HG03442 (cell line): Measurements from ENCODE around the gene ATP8A2.

Experiments used
- ATAC-seq: cut with Tn5 transposase; IDR thresholded peaks from one replicate; pipeline ENCODE4 v1.9.1; 2021; ENCODE audit warnings: mild to moderate bottlenecking, moderate library complexity; ENCODE audit not compliant: unreplicated experiment

The ATP8A2 gene

DNA sequence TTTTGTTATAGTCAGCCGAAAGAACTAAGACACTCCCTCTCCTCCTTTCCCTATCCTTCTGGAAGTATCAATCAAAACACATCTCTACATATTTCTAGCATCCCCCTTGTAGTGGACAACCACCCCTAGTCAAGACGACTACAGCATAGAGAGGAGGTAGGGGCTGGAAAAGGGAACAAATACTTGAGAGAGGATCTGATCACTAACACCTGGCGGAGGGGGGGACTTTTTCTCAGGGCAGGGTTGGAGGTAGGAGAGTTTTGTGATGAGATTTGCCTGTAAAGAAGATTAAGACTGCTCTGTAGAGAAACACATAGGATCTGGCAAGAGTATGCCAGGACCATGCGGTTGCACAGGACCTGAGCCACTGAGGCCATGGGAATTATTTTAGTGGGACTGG lies 471.9 kb downstream of the ATP8A2 start:
- ATAC-seq = no peak

DNA sequence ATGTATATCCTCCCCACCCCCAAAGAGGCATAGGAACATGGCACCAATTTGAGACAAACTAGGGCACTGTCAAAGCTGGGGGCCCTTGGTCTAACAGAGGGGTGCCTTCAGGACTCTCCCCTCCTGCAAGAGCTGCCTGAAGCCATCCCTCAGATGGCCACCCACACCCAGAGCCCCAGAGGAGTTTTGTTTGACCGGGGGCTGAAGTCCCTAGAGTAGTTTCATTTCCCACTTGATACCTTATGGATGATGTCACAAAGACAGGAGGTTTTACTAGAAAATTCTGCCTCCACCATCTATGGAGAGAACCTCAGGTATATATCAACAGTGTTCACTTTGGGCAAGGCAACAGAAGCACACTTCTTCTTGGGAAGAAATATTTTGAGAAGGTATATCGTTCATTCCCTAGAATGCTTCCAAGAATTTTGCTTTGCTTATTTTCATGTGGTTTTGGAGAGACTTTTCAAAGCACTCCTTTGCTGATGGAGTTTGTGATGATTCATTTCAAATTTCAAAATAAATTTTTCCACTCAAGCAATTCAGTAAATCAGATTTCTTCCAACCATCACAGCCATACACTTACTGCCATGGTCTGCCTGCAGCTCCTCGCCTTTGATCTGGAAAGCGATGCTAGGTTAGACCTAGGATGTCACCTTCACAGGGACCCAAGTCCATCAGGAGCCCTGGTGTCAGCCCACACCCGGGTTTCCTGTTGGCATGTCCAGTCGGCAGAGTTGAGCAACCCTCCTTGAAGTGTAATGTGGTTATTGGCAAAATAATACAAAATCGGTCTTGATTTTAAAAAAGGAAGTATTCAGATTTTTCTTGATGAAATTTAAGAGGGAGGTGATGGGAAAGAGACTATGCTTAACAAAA lies 473.0 kb downstream of the ATP8A2 start:
- ATAC-seq = no peak

DNA sequence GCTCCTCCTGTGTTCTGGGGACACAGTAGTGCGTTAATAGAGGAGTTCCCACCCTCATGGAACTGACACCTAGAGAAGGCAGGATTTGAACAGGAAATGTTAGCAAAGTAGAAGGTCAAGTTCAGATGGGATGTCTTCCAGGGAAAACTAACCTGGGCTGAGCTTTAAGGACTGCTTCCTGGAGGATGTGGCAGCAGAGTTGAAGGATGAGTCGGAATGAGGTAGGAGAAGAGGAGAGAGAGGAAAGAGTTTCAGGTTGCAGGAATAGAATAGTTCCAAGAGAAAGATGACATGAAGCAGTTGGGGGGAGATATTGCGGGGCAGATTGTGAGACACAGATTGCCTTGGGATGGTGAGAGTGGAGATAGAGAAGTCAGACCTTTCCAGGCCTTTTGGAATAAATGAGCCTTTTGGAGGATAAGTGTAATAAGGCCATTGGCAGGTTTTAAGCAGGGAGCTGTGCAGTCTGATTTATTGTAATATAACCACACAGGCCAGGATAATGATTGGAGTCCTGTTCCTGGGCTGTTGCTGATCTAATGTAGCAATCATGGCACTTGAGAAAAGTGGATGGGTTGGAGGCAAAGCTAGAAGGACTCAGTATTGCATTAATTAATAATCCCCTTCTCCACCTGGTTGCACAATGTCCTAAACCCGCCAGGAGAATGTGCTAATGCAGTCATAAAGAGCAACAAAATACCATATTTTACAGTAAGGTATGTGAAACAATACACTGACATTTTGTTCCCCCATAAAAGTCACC lies 474.6 kb downstream of the ATP8A2 start:
- no peak for ATAC-seq

DNA sequence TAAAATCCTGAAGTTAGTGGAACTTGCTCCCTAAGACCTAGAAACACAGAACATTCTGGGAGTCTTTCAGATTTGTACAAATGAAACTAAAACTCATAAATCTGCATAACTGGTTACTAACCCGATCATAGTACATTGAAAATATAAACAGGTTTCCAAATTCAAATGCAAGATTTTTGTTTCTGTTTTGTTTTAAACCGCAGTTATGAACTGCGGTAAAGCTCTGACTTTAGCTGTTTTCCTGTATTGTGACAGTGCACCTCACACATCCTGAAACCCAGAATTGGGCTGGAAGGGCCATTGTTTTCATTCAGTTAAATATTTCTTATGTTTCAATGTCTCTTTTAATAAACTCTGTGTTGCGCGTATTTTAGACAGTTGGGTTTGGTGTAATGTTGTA lies 475.4 kb downstream of the ATP8A2 start:
- ATAC-seq = peak; percentile 49

DNA sequence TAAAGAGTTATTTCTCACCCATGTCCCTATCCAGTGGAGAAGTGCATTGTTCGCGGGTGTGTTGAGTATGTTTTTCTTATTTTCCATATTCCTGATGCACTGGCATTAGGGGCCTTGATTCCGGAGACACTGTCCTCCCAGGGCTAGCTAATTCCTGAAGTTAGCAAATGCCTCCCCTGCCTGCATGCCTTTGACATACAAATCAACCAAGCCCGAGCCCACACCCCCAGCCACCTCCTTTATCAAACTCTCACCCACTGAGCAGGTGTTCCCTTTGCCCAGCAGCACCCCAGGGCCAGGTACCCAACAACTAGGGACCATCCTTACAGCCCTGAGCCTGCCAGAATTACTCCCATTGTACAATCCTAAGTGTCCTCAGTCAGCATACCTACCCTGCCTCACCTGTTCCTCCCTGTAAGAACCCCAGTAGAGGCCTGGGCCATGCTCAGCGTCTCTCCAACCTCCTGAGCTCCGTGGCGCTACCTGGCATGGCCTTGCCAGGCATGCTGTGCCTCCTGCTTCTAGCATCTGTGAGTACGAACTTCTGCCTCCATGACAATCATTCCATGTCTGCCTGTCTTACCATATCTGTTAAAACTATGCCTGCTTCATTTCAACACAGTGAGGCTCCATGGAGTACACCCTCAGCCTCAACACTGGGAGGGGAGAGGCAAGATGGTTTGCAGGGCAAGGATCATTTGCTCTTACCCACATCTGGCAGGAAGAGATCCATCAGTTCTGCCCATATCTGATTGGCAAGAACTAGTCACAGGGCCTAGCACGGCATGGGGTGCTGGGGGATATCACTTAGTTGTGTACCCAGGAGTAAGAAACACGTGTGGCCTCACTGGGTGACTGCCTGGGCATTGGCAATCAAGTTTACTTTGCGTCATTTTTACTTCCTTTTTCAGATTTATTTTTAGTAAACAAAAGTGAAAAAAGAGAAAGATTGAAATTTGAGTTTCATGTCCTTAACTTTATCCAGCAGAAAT lies 476.2 kb downstream of the ATP8A2 start:
- ATAC-seq = no peak

DNA sequence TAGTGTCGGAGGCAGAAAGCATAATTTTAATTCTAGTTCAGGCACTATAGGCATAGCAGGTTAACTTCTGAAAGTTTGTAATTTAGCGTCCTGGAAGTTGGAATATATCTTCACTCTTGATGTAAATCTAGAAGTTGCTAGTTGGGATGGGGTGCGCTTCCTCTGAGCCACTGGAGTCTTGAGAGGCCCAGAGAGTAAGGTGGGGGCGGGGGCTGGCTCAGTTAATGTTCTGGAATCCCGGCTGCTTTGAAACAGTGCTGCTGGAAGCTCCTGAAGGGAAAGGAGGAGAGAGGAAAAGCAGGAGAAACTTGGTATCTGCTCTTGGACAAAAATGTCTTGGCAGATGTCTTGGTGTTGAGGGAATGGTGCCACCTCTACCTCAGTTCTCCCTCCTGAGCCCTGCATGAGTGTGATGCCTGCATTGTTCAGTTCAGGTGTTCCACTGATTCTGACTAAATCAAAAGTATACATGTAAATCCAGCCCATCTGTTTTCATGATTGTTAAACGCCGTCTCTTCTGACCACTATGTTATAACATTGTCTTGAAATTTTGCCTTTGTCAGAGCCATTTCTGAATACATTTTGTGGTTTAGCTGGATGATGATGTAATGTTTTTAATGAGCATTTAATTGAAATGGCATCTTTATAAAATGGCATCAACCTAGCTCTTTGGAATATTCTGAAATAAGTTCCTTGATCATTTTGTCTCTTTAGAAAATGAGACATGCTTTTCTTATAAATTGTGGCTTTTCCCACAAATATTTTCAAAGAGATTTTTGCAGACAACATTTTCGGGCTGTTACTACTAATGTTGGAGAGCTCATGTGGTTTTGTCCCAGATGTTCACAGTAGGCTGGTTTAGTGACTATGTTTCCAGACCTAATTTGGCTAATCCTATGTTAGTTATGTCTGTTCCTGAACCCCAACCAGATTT lies 477.3 kb downstream of the ATP8A2 start:
- no peak for ATAC-seq

DNA sequence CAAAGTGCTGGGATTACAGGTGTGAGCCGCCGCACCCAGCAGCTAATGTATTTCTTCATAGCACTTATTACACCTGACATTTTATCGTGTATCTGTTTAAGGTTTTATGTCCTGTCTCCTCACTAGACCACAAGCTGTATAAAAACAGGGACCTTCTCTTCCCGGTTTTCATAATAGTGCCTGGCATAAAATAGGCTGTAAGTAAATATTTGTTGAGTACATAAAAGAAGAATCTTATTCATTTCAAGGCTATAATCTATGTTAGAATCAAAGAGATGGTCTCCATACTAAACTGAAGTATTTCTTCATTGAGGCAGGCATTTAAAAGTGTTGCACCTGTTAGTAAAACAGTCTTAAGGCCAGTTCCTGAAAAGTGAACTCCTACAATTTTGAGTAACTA lies 486.1 kb downstream of the ATP8A2 start:
- ATAC-seq = no peak

DNA sequence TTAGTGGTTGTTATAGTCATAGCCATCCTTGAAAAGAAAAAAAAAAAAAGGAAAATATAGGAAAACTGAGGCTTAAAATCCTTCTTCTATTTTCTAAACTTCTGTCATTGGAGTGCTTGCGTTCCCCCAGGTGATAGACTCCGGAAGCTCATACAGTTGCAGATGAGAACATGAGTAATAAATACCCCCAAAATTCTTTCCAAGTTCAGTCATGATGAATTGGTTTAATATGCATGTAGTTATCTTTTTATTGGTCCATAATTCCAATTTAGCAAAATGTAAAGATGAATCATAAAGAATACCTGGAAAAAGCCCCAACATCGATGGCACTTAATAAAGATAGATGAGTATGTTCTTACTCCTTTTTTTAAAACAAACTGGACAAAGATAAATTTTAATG lies 487.8 kb downstream of the ATP8A2 start:
- ATAC-seq = no peak

DNA sequence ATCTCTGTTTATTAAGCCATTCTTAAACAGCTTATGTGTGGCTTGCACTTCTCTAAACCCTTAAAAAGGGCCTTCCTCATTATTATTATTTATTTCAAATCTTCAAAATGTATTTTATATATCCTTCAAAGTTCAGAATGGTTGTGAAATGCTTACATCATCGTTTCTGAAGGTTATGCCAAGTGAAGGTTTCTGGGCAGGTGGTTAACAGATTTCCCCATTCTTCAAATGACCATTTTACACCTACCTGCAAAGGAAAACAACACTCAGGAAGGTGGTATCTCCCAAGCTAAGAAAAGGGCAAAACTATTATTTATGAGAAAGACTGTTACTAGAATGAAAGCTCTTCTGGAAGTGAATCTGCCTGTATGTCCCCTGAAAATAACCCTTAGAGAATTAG lies 488.5 kb downstream of the ATP8A2 start:
- no peak for ATAC-seq

DNA sequence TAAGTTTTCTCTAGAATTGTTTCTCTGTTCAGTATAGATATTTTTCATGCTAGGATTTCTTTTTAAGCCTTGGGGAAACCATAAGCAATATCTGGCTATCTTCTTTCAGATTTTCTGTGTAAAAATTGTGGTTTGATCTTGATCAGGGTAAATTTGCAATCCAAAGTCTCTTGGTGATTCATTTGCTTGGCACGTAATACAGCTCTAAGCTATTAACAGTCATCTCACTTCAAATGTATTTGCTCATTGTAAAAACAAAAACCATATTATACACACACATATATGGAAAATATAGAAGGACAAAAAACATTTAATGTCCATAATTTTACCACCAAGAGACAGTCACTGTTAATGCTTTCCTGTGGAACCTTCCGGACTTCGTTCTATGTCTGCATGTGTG lies 489.1 kb downstream of the ATP8A2 start:
- no peak for ATAC-seq

DNA sequence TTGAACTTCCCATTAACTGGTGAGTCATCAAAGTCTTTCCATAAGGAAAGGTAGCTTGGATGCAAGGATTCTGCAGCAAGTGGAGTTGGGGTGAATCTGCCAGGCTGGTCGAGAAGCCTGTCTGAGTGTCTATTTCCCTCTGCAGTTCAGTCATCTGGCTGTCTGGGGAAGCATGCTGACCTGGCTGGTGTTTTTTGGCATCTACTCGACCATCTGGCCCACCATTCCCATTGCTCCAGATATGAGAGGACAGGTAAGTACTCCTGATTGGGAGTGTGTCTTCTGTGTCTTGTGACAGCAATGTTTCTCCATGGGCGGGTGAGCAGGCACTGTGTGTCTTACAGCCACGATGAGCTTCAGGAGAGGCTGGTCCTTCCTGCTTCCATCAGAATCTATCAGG lies 490.4 kb downstream of the ATP8A2 start:
- no peak for ATAC-seq

DNA sequence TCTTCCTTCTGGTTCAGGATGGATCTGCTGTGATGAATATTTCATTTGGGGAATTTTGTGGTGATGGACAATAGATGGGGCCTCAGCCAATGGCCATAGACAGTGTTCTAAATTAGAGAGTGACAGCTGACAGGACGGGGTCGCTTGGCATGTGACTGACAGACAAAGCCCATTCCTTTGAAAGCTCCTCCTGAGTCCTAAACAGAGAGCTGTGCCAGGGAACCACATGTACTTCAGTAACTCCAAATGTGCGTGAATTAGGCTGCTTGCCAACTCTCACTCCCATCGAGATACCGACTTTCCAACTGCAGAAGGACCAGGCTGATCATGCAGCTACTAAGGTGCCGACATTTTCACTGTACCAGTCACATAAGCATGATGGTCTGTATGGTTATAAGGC lies 492.3 kb downstream of the ATP8A2 start:
- no peak for ATAC-seq

DNA sequence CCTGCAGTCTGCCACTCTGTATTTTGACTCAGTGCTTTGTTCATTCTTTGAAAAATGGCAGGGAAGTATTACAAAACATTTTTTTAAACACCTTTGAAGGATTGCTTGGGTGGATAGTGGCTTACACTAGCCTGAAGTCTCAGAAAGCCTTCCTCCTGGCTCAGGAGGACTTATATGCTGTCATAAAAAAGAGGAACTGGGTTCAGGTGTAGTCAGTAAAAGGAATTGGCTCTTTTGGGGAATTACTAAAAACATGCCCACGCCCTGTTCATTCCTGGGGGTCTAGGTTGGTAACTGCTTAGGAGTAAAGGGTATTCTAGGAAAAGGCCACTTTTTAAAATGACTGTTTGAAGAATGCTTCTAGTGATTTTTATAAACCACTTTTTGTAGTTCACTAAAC lies 493.2 kb downstream of the ATP8A2 start:
- no peak for ATAC-seq

DNA sequence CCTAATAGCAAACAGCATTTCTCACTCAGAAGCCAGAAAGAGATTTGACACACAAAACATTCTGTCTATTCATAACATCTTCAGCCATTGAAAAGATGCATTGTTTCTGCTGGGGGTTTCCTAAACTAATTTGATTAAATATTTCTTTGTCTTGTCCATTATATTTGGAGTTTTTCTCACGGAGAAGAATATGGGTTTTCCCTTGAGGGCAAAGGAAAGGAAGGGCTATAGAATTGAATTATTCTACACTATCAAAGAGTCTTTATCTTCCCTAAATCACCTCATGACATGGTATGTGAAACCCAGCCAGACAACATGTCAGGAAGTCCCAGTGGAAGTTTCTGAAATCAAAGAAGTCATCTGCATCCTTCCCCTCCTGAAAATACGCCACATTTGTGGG lies 493.6 kb downstream of the ATP8A2 start:
- no peak for ATAC-seq

DNA sequence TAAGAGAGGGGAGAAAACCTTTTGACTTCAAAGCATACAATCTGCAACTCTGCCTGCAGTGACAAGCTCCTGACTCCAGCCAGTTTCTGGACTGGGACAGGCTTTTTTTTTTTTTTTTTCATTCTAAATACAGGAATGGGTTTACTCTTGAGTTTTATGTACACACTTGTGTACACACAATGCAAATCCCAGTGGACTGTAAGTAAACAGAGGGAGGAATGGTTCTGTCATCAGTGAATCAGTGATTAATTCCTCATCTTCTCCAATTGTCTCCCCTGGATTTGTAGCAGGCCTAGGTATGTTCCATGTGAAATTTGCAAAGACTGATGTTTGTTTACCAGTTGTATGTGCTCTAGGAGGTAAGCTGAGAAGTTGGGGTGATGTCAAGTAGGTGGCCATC lies 495.3 kb downstream of the ATP8A2 start:
- ATAC-seq = no peak

DNA sequence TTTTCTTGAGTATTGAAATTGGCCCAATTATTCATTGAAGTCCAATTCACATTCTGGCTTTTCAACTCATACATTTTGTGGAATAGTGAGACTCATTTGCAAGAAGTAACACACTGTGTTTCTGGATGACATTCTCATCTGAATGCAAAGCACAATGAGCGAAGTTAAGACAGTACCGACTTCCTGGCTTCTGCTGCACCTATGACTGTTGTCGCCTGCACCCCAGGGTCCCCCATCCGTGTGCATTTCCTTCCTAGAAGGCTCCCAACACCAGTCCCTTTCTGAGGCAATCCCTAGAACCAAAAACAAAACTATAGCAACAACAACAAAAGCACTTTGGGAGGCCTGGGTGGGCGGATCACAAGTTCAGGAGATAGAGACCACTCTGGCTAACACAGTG lies 496.7 kb downstream of the ATP8A2 start:
- ATAC-seq = no peak

DNA sequence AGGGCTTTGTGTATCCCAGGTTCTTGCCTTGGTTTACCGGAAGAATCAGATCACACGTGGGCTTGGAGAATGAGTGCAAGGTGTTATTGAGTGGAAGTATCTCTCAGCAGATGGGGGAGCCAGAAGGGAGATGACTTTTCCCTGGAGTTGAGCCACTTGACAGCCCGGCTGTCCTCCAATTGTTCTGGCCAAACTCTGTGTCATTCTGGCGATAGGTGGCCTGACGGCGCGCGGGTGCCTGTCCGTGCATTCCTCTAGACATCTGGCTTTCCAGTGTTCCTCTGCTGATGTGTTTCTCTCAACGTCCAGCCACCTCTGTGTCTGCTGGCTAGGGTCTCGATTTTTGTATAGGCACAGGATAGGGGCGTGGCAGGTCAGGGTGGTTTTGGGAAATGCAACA lies 498.2 kb downstream of the ATP8A2 start:
- ATAC-seq = no peak

DNA sequence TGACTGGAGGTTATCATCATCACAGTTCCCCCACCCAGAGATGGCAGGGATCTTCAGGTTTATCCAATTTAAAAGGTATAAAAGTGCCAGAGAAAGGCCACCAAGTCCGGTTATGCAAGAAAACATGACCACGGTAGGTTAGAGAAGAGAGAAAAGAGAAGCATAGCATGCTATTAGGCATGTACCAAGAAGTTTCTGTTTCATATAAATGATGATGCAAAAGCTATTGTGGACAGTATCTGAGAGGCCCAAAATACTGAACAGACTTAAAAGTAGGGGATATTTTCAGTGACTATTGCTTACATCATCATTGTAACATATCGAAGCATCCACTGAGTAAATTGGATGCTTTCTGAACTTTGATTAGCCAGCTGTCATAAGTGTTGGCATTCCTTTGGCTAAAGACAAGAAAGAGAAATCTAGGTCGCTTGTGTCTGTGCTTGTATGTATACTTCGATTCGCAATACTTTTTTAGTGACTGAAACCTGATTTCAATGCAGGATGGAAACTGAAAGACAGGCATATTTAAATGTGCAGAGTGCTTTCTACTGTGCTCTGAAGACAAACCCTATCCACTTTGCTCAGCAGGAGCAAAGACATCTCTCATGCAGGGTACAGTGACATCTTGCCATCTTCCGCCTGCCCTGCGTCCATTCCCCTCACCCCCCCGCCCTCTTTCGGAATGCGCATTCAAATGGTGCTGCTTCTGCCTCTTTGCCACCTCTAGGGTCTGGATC lies 499.8 kb downstream of the ATP8A2 start:
- ATAC-seq = no peak

DNA sequence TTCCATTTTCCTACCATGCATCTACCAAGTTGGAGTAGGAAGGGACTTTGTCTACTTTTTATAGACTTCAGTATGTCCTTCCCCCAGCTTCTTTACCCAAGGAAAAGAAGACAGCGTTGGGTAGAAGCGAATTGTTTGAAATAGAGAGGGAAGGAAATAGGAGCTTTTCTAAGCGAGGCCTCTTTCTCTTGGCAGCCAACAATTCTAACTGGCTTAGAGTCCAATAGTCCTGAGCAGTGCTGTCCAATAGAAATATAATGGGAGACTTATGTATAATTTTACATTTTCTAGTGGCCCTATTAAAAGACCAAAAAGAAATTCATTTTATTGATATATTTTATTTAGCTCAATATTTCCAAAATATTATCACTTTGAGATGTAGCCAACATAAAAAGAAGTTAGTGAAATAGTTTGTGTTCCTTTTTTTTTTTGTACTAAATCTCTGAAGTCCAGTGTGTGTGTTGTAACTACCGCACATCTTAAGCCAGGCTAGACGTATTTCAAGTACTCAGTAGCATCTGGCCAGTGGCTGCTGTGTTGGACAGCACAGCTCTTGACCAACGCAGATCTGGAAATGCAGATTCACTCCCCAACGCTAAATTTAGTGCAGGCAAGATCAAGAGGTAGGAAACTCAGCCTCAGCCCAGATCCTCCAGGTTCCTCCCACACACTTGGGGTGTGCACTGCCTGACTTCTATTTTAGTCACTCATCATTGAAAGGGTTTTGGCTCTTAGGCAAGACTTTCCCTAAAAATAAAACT lies 500.9 kb downstream of the ATP8A2 start:
- no peak for ATAC-seq
